Measurements from ENCODE around the gene NDUFB2.

- TF ChIP-seq, protein P1, sequence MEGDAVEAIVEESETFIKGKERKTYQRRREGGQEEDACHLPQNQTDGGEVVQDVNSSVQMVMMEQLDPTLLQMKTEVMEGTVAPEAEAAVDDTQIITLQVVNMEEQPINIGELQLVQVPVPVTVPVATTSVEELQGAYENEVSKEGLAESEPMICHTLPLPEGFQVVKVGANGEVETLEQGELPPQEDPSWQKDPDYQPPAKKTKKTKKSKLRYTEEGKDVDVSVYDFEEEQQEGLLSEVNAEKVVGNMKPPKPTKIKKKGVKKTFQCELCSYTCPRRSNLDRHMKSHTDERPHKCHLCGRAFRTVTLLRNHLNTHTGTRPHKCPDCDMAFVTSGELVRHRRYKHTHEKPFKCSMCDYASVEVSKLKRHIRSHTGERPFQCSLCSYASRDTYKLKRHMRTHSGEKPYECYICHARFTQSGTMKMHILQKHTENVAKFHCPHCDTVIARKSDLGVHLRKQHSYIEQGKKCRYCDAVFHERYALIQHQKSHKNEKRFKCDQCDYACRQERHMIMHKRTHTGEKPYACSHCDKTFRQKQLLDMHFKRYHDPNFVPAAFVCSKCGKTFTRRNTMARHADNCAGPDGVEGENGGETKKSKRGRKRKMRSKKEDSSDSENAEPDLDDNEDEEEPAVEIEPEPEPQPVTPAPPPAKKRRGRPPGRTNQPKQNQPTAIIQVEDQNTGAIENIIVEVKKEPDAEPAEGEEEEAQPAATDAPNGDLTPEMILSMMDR (IDR thresholded peaks at IDR 0.05) = no peak
- no peak for TF ChIP-seq POLR2A (IDR thresholded peaks at IDR 0.05)
These were observed 17.3 kb upstream of the NDUFB2 start for GRCh38 chr7:140679186-140679585.

Data from Peyer's patch (tissue), 4 donors.